Measurements from ENCODE around the gene AGER. TPM values are rescaled to one million over a fixed set of nuclear protein-coding genes. Genes with fewer than 3 reads are reported as not detected.
"Not testable (repeated sequence)": the region's sequence is repeated elsewhere in the genome, so short reads cannot be mapped to it uniquely, and the experiment has no call there.

The AGER gene
- 2.9 TPM for total RNA-seq (ENCODE audit: insufficient read depth, low replicate concordance)

DNA sequence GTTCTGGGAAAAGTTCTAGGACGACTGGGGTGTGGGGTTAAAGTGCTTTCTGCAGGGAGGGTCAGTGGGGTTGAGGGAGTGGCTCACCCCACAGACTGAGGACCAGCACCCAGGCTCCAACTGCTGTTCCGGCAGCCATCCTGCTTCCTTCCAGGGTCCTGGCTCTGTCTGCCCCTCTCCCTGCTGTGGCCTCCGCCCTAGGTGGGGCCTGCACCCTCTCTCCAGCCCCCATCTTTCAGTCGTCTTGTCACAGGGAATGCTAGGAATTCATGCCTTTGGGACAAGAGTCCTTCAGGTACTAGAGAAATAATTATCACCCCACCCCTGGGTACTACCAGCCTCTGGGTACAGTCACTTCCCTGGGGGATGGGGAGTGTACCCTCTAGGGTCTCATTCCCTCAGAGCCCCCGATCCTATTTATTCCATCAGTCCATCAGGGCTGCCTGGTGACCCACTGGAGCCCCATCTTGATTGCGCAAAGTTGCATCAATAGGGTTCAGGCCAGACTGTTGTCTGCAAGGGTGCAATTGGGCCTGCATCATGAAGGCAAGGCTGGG is at the start of gene AGER:
Gene AGER, minus strand, starts transcription at position 170 of the 557 bp plus-strand sequence. Its CDS starts 31 bp downstream, at position 139.
- no peak for DNase-seq (ENCODE audit: low spot score)

DNA sequence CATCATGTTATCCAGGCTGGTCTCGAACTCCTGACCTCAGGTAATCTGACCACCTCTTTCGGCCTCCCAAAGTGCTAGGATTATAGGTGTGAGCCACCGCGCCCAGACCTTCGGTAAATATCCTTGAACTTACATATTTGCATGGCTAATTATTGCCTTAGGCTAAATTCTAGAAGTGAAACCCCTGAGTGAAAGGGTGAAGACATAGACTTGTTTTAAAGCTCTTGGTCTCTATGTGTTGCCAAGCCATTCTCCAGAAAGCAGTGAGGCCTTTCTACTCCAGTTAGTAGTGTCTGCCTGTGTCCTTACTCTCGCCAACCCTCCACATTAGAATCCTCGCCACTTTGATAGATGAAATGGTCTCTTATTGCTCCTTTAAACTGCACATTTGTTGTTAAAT is 42.4 kb upstream of the AGER start:
- DNase-seq (ENCODE audit: low spot score), result no peak

DNA sequence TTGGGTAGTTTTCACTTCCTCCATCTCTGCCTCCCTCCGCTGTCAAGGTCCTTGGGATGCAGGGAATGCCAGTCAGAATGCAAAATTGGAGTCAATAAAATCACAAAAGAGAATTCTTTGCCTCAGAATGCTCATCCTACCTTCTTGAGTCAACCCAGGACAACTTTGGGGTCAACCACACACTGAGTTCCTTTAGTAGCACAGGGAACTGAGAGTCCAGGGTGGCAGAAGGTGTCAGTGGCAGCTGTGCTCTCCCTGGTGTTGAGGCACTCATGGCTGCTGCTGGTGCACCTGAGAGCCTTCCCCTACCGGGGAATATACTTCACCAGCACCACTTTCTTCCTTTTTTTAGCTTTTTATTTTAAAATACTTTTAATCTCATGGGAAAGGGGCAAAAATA is 40.6 kb upstream of the AGER start:
- no peak for DNase-seq (ENCODE audit: low spot score)

DNA sequence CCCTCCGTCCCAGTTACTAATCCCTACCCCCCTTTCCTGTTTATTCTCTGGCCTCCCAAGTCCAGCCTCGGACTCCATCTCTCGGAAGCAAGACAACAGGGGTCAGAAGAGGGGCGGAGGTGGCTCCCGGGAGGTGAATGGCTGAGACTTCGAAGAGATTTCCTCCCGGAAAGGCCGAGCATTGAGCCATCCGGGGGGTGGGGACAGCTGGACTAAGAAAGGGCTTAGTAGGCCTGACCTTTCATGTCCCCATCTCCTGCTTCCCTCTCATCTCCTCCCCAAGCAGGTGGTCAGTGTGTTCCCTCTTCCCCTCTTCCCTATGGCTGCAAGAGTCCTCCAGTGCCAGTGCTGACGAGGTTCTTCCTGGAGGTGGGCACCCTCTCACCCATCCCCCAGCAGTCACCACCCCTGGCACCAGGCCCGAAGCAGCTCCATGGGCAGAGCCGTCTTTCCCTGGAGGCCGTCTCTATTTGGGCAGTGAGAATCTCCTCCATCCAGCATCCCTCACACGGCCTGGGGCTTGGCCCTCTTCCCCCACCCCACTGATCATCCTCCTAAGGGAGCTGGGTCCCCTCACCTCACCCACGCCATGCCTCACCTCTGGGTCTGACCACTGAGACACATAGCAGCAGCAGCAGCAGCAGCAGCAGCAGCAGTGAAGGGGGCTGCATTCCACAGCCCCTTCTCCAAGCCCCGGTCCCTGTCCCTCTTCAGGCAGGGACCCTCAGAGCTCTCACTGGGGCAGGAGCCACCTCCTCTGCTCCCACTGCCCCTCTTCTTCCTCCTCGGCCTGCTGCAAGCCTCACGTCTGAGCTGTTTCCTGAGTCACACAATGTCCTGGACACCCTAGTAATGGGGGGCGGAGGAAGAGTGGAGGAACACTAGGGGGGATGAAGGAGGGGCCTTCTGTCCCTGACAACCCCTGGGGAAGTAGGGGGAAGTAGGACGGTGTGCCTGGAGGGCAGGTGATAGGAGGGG is 39.5 kb upstream of the AGER start, which contains the start of gene NOTCH4:
Gene NOTCH4, minus strand, starts transcription at position 810 of the 978 bp plus-strand sequence. Its CDS starts 139 bp downstream, at position 671.
- DNase-seq (ENCODE audit: low spot score), result no peak

DNA sequence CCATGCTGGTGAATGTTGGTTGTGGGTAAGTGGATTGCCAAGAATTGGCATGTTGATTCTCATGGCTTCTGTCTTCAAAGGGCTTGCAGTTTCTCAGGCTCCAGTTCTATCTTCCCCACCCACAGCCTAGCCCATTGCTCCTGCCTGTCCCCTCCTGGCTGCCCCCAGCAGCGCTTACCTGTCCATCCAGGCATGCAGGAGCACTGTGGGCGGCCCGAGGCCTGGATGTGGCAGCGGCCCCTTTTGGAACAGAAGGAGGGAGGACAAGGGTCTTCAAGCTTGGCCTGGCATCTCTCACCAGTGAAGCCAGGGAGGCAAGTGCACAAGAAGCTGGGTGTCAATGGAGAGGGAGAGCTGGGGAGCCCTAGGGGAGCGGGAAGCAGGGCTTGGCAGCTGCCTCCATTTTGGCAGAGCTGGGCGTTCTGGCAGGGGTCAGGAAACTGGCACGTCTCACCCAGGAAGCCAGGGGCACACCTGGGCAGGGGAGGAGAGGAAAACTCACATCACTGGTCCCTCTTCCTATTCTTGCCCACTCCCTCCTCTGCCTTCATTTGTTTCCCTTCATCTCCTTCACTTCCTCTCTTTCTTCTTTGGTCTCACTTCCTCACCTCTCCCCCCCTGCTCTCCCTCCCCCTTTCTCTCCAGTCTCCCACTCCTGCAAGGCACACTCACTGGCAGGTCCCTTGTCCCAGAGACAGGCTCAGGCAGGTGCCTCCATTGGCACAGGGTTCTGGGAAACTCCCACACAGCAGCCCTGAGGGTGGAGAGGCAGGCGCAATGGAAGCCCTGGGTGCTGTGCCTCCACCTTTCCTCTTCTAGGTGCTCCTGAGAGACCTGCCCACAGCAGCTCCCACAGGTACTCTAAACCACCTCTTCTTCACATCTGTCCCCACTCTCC is 38.5 kb upstream of the AGER start:
- no peak for DNase-seq (ENCODE audit: low spot score)

DNA sequence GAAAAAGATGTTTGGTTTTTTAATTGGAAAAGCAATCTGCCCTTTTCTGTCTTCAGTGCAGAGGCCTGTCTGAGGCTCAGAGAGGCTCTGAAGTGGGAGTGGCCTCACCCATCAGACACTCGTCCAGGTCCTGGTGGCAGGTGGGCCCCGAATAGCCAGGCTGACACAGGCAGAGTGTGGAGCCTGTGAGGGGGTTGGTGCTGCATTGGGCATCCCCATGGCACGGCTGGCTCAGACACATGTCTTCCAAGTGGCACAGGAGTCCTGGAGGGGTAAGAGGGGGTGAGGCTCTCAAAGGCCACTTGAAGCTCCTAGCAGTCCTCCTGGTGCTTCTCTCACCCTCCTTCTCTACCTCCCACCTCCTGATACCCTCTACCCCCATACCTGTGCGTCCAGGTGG is 36.0 kb upstream of the AGER start:
- no peak for DNase-seq (ENCODE audit: low spot score)

DNA sequence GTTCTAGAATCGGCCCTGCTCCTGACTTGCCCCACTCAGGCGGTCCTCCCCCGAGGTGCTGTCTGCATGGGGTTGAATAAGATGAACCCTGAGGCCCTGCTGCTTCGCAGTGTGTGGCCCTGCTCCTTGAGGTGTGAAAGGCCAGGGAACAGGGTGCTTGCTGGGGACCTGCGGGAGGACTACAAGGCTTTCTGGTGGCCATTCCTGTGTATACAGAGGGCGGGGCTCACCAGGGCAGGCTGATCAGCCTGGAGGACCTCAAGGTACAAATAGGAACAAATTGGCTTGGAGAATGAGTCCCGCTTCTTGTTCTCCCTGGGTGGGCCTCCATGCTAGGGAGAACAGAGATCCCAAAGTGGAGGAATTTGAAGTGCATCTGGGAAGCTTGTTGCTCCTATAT is 34.1 kb upstream of the AGER start:
- no peak for DNase-seq (ENCODE audit: low spot score)

DNA sequence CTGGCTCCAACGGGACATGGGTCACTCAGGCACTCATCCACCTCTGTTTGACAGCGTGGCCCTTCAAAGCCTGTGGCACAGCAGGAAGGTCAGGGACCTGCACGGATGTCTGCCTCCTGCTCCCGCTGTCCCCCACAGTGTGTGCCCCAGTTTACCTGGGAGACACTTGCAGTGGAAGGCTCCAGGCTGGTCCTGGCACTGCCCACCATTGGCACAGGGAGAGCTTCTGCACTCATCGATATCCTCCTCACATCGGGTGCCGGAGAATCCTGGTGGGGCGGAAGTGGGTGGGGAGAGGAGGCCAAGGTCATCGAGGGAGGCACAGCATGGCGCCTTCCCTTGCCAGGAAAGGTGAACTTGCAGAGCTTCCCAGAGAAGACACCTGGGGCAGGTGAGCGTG is 32.9 kb upstream of the AGER start:
- DNase-seq (ENCODE audit: low spot score), result no peak

DNA sequence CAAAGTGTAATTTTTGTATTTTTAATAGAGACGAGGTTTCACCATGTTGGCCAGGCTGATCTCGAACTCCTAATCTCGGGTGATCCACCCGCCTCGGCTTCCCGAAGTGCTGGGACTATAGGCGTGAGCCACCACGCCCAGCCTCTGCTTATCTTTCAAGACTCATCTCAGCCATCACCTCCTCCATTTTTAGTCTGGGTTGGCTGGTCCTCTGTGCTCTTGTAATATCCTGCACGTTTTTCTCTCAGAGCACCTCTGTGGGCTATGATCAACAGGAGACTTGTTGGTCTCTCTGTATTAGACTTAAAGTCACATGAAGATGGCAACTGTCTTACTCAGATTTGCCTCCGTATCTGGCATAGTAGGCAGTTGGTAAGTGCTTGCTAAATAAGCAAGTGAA is 32.2 kb upstream of the AGER start:
- no peak for DNase-seq (ENCODE audit: low spot score)

DNA sequence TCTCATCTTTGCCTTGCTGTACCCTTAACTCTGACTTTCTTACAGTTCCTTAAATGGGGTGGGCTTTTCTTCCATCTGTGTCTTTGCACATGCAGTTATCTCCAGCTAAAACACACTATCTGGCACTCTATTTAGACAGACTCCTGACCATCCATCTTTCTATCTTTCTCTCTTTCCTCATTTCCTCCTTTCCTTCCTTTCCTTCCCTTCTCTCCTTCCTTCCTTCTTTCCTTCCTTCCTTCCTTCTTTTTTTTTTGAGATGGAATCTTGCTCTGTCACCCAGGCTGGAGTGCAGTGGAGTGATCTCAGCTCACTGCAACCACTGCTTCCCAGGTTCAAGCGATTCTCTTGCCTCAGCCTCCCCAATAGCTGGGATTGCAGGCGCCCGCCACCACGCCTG is 31.6 kb upstream of the AGER start:
- no peak for DNase-seq (ENCODE audit: low spot score)

DNA sequence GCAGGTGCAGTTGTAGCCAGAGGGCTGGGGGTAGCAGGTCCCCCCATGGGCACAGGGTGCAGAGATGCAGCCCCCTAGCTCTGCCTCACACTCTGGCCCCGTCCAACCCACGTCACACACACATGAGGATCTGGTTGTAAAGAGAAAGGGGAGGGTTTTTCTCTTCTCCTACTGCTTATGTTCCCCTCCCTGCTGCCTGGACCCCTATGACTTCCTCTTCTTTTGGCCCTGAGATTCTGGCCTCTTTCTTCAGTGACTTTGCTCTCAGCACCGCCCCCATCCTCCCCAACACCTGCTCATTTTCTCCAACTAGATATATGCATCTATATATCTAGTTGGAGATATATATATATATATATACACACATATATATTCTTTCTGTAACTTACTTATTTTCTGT is 30.1 kb upstream of the AGER start:
- no peak for DNase-seq (ENCODE audit: low spot score)

DNA sequence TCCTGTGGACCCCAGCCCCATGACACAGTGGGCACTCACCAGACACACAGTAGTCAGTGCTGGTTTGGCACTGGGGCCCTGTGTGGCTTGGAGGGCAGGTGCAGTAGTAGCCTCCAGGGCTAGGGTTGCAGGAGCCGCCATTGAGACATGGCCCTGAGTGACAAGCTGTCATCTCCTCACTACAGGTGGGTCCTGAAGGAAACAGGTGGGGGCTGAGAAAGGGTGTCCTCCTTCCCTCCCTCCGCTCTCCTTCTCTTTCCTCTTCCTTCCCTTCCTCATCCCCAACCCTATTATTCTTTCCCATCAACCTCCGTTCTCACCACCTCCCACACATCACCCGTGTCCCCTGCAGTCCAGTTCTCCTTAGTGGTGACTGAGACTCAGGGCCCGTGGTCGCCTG is 29.6 kb upstream of the AGER start:
- no peak for DNase-seq (ENCODE audit: low spot score)

DNA sequence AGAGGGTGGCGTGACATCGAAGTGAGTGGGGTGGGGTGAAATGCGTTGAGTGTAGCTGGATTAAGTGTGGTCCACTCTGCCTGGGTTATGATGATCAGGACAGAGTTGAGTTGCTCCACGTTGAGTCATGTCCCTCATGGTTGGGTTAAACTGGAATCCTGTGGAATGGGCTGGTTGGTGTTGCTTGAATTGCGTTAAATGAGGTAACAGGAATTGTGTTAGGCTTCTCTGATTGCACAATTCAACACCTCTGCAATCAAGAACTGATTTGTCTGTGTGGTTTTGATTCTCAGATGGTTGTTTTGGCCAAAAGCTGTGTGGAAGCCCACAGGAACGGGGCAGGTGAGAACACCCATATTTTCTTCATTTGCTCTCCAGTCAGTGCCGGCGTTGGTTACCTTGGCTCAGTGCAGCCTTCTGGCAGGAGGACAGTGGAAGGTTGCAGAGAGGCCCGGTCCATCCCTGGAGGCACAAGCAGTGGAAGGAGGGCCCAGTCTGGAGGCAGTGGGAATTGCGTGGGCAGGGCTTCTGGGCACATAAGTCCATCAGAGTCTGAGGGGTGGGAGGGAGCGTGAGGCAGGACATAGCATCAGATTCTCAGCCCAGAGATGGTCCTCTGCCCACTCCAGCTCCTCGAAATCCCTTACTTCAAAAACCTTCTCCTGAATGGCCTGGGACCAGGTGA is 28.2 kb upstream of the AGER start:
- no peak for DNase-seq (ENCODE audit: low spot score)

DNA sequence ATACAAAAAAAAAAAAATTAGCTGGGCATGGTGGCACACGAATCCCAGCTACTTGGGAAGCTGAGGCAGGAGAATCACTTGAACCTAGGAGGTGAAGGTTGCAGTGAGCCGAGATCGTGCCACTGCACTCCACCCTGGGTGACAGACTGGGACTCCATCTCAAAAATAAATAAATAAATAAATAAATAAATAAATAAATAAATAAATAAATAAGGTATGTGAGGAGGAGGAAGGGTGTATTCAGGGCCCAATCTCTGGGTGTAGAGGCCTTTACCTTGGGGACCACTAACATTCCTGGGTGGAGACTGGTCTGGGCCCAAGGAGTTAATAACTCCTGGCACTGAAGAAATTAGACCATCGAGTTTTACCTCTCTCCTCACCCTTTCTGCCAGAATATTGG is 27.4 kb upstream of the AGER start:
- DNase-seq (ENCODE audit: low spot score), result not testable (repeated sequence)

DNA sequence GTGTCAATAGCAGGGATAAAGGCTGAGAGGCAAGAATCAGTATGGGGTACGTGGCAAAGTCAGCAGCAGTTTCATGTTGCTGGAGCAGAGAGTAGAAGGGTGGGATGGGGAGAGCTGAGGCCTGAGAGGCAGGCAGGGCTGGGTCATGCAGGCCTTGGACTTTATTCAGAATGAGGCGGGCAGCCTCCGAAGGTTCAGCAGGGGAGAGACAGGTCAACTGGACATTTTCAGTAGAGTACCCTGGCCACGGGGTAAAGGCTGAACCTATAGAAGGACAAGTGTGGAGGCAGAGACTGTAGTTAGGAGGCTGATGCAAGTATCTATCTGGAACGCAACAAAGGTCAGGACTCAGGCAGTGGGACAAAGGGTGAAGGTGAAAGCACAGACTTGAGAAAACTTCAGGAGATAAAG is 26.1 kb upstream of the AGER start:
- DNase-seq (ENCODE audit: low spot score), result no peak

DNA sequence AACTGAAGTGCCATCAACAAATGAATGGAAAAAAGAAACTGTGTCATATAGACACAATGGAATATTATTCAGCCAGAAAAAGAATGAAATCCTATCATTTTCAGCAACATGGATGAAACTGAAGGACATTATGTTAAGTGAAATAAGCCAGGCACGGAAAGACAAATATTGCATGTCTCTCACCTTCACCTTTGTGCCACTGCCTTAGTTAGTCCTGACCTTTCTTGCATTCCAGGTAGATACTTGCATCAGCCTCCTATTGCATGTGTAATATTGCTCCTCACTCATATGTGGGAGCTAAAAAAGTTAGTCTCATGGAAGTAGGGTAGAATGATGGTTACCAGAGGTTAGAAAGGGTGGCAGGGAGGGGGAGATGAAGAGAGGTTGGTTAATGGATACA is 24.9 kb upstream of the AGER start:
- no peak for DNase-seq (ENCODE audit: low spot score)

DNA sequence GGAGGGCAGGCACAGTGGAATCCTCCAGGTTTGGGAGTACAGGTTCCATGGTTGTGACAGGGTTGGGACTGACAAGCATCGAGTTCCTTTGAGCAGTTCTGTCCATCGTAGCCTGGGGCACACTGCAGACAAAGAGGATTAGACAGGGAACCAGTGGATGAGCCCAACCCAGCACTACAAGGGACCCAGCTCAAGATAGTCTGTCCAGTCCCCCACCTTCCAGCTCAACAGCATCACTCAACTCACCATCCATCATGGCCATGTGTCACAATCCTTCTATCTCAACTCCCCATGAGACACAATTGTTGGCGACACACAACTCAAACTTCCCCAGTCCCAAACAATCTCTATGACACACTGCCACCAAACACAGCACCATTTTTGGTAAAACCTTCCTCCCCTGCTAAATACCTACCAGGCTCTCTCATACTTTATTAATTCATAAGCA is 20.2 kb upstream of the AGER start:
- no peak for DNase-seq (ENCODE audit: low spot score)

DNA sequence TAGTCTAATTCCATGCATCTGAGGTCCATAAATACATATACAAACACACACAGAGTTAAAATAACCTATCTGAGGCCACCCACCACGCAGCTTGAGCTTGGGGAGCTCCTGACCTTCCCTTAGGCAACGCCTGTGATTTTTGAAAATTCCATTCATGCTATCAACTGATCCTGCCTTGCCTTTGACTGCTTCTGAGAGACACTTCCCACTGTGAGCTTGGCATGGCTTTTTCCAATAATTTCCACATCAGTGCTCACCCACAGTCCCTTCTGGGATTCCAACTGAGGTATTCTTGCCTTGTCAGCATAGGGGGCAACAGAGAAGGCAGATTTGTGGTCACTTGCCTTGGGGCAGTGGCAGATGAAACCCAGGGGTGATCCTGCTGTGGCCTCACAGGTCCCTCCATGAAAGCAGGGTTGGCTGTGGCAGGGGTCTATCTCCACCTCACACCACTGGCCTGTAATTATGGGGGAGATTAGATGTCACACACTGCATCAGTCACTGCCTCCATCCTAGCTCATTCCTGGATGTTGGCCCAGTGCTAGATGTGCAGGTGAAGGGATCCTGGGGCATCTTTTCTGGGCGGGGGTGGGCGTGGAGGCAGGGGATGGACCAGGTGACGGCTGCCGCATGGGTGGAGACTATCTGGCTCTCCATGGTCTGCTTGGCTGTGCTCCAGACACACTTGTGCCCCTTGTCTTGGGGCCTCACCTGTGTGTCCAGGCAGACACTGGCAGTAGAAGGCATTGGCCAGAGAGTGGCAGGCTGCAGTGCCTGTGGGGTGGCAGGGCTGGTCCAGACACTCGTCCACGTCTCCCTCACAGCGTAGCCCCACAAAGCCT is 19.6 kb upstream of the AGER start:
- no peak for DNase-seq (ENCODE audit: low spot score)

DNA sequence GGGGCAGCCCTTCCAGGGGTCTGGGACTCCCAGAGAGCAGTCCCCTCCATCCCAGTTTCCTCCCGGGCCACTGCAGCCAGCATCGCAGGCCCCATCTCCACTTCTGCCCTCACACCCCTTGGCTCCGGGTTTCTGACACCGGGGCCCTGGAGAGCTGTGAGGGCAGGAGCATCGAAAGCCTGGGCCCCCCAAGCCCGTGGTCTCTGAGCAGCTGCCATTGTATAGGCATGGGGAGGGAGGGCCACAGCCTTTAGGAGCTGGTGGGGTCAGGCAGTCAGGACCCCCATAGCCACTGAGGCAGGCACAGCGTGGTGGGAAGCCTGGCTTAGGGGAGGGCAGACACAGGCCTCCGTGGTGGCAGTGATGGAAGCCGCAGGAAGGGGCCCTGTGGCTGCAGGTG is 18.1 kb upstream of the AGER start:
- DNase-seq (ENCODE audit: low spot score), result no peak

DNA sequence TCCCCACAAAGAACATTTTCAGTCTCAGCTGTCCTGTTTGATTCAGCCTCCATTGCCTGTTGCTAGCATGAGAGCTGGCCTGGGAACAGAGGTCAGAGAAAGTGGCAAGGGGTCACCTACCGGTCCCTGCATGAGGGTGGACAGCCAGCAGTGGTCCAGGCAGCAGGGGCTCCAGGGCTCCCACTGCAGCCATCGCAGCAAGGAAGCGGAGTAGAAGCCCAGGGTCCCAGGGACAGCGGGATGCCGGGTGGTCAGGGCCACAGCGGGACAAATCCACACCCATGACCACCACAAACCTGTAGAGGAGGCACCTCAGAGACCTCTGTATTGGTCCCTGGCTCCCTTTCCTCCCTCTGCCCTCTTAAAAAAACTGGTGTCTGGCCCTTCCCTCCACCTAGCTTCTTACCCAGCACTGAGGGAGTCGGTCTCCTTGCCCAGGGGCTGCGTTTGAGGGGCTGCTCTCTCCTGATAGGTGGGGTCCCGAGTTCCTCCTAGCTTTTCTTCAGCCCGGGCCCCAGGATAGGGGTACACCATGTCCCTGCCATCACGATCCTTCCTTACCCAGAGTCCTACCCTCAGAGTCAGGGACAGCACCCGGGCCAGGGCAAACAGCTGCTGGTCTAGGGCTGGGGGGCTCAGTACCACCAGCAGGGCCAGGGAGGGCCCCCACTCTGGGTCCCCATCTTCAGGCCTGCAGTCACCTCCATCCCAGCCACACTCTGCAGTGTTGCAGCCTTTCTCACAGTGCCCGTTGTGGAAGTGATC is 16.8 kb upstream of the AGER start:
- no peak for DNase-seq (ENCODE audit: low spot score)

Measured in umbilical cord (tissue), 2 donors.